ENCODE data around the gene PRSS12.

PRSS12 gene

DNA sequence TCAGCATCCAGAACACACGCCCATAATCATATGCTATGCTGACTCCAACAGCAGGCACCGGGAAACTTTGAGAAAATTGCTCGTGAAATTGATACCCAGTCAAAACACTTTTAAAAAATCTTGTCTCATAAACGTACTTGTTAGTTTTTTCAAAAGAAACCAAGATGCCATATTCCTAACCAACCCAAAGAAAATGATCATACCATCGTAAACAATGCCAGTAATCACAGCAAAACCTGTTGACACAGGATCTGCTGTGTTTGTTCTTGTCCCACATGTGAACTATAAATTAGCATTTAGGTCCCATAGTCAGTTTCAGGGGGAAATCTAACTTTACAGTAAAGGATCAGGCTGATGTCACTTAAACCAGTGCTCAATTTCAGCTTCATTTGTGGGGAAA lies 23.0 kb downstream of the PRSS12 start:
- TF ChIP-seq, protein P1, sequence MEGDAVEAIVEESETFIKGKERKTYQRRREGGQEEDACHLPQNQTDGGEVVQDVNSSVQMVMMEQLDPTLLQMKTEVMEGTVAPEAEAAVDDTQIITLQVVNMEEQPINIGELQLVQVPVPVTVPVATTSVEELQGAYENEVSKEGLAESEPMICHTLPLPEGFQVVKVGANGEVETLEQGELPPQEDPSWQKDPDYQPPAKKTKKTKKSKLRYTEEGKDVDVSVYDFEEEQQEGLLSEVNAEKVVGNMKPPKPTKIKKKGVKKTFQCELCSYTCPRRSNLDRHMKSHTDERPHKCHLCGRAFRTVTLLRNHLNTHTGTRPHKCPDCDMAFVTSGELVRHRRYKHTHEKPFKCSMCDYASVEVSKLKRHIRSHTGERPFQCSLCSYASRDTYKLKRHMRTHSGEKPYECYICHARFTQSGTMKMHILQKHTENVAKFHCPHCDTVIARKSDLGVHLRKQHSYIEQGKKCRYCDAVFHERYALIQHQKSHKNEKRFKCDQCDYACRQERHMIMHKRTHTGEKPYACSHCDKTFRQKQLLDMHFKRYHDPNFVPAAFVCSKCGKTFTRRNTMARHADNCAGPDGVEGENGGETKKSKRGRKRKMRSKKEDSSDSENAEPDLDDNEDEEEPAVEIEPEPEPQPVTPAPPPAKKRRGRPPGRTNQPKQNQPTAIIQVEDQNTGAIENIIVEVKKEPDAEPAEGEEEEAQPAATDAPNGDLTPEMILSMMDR (conservative IDR thresholded peaks at IDR 0.05; ENCODE audit: control insufficient read depth, insufficient read depth, low read depth, low read length), result no peak
- no peak overlapping the region for H3K4me3 ChIP-seq (ENCODE audit: control insufficient read depth, low read depth, low read length)
- DNase-seq (ENCODE audit: low read depth), result no peak

DNA sequence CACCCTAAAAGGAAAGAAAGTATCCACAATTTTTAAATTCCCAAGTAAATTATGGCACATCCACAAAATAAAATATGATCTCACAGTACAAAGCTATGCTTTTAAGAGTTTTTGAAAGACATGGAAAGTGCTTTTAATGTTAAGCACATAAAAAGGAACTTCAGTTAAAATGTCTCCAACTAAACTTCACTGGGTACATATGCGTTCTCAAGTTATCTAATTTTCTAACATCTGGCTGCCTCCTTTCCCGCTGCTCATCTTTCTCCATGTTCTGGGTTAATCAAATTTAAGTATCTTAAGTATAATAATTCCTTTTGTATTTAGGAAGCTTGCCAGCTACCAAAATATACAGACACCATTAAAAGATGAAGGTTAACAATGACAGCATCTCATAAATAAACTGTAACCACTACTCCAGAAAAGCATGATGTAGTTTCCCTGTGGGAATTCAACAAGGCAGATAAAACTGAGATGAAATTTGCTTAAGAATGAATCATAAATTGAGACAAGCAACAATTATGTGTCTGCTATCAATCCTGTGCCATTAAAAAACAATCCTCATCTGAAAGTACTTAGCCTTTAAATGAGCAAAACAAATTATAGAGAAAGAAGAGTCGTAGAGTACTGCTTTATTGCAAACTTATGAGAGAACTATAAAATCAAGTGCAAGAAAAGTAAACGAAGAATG lies 25.1 kb downstream of the PRSS12 start:
- TF ChIP-seq, protein P1 (conservative IDR thresholded peaks at IDR 0.05; ENCODE audit: control insufficient read depth, insufficient read depth, low read depth, low read length), result no peak
- H3K4me3 ChIP-seq (ENCODE audit: control insufficient read depth, low read depth, low read length), result no peak overlapping the region
- peak; percentile 68 for DNase-seq (ENCODE audit: low read depth)

- TF ChIP-seq, protein P1 (conservative IDR thresholded peaks at IDR 0.05; ENCODE audit: control insufficient read depth, insufficient read depth, low read depth, low read length), result no peak
- H3K4me3 ChIP-seq (ENCODE audit: control insufficient read depth, low read depth, low read length), result no peak overlapping the region
- DNase-seq (ENCODE audit: low read depth), result no peak
These were observed 26.2 kb downstream of the PRSS12 start for GRCh38 chr4:118326585-118326984.

- TF ChIP-seq, protein P1 (conservative IDR thresholded peaks at IDR 0.05; ENCODE audit: control insufficient read depth, insufficient read depth, low read depth, low read length), result no peak
- peak; percentile 17 for DNase-seq (ENCODE audit: low read depth)
- H3K4me3 ChIP-seq (ENCODE audit: control insufficient read depth, low read depth, low read length), result no peak overlapping the region
These were observed 27.4 kb downstream of the PRSS12 start for GRCh38 chr4:118325431-118325830.

DNA sequence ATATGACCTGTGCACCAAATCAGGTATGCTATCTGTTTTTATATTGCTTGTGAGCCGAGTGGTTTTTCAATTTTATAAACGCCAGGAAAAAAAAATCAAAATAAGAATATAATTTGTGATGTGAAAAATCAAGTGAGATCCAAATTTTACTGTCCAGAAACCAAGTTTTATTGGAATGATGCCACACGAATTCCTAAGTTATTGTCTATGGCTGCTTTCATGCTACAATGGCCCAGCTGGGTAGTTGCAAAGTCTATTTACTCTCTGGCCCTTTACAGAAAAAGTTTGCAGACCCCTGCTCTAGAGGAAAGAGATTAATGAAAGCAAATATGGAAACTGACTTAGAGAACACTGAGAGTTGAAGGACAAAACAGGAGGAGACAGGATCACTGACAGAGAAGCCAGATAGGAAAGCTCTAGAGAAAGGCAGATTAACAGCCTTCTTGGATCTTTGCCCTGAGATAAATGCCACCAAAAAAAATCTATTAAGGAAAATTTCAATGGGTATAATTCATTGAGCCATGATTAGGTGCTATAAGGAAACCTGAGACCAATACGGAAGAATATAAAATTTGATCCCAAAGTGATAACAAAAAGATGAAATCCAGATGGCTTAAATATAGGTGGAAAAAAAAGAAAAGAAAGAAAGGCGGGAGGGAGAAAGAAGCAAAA lies 29.8 kb downstream of the PRSS12 start:
- no peak for DNase-seq (ENCODE audit: low read depth)
- no peak overlapping the region for H3K4me3 ChIP-seq (ENCODE audit: control insufficient read depth, low read depth, low read length)

GRCh38 chr4:118318931-118319330 lies 33.9 kb downstream of the PRSS12 start:
- H3K4me3 ChIP-seq (ENCODE audit: control insufficient read depth, low read depth, low read length), result no peak overlapping the region
- TF ChIP-seq, protein P1 (conservative IDR thresholded peaks at IDR 0.05; ENCODE audit: control insufficient read depth, insufficient read depth, low read depth, low read length), result no peak
- no peak for DNase-seq (ENCODE audit: low read depth)

More for the DNA sequence above, 29.8 kb downstream of the PRSS12 start:
- TF ChIP-seq, protein P1 (conservative IDR thresholded peaks at IDR 0.05; ENCODE audit: control insufficient read depth, insufficient read depth, low read depth, low read length), result no peak
